ENCODE measurements around the gene PLA2G2C.

PLA2G2C gene

DNA sequence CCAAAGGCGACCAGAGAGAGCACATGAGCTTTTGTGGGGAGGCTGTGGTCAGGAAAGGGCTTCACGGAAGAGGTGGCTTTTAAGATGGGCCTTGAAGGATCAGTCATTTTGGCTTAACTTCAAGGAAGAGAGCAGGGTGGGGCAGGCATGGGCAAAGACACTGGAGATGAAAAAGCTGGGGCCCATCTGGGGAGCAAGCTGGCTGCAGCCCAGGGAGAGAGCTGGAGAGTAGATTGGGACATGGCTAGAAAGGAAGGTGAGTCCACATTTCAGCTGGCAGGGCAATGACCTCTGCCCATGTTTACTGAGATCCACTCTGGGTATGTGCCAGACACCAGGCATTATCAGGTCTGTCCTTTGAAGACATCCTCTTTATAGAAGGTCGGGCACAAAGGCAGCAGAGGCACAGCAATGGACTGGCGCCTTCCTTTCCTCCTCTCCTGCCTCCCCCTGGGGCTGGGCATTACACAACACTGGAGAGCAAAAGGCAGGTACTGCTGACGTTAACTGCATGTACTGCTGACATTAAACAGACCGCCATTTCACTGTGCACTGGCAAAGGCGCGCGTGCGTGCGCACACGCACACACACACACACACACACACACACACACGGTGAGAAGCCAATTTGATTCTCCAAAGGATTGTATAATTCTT, 2.6 kb downstream of the PLA2G2C start:
- no peak for DNase-seq (ENCODE audit: low spot score)

DNA sequence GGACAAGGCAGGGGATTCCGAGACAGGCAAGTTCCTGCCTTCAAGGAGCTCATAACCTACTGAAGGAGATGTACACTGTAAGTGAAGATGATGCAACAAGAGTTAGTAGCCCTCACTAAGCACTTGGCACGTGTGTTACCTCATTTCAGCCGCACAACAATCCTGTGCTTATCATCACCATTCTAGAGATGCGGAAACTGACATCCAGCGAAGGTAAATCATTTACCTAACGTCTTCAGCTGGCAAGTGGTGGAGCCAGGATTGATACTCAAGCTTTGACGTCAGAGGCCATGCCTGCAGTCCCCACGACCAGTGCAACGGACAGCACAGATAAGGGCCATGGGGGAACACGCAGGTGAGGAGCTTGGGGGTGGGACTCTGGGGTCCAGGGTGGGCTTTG, 3.3 kb downstream of the PLA2G2C start:
- DNase-seq (ENCODE audit: low spot score): no peak

DNA sequence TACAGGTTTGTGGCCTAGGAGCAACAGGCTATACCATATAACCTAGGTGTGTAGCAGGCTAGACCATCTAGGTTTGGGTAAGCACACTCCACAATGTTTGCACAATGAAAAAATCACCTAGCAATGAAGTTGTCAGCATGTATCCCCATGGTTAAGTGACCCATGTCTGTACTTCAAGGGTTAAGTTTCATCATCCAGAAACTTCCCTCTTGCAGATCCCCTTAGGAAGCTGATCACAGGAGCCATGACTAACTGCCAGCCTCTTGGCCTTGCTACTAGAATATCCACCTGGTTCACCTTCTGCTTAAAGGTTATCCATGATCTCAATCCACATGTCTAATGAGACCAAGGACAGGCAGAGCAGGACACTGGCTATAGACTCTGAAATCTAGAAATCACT, 3.9 kb downstream of the PLA2G2C start:
- DNase-seq (ENCODE audit: low spot score): no peak

GRCh38 chr1:20180844-20181207, 5.5 kb downstream of the PLA2G2C start:
- no peak for DNase-seq (ENCODE audit: low spot score)

GRCh38 chr1:20180129-20180843, 6.0 kb downstream of the PLA2G2C start:
- no peak for DNase-seq (ENCODE audit: low spot score)

DNA sequence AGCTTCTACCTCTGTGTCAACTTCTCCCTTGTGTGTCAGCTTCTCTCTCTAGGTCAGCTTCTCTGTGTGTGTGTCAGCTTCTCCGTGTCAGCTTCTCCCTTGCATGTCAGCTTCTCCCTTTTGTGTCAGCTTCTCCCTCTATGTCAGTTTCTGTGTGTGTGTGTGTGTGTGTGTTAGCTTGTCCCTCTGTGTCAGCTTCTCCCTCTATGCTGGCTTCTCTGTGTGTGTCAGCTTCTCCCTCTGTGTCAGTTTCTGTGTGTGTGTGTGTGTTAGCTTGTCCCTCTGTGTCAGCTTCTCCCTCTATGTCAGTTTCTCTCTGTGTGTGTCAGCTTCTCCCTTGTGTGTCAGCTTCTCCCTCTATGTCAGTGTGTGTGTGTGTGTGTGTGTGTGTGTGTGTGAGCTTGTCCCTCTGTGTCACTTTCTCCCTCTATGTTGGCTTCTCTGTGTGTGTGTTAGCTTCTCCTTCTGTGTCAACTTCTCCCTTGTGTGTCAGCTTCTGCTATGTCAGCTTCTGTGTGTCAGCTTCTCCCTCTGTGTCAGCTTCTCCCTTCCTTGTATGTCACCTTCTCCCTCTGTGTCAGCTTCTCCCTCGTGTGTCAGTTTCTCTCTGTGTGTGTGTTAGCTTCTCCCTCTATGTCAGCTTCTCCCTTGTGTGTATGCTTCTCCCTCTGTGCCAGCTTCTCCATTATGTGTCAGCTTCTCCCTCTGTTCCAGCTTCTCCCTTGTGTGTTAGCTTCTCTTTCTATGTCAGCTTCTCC, 6.8 kb downstream of the PLA2G2C start:
- no peak for DNase-seq (ENCODE audit: low spot score)

GRCh38 chr1:20178634-20179370, 7.5 kb downstream of the PLA2G2C start:
- DNase-seq (ENCODE audit: low spot score): no peak

DNA sequence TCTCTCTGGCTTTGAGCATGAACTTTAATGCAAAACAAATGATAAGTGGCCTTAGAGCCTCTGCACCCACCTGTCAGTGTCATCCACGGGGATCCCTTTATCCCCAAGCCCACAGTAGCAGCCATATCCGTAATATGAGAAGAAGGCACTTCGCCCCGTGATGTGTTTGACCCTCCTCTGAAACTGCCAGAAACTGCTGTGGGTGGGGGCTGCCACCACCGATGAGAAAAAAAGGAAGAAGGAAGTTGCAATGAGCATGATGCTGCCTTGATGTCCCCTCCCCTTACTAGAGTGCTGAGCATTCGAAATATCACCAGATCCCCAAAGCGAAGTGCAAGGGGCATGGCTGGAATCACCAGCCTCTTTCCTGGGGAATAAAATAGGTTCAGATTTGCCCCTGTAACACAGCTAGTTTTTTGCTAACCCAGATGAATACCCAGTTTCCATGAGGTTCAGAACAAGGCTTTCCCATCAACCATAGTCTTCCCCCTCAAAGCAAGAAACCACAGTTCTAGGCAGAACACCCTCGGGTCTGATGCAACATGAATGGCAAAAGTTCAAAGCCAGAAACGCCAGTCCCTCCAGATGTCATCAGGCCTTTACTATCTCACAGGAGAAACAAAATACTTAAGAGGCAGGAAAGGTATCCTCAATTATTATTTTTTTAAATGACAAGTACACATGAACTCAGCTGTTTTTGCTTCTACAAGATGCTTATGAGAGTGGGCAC, 11.2 kb downstream of the PLA2G2C start:
- no peak for DNase-seq (ENCODE audit: low spot score)

- DNase-seq (ENCODE audit: low spot score): no peak
Measured at GRCh38 chr1:20172033-20172590, 14.2 kb downstream of the PLA2G2C start.

DNA sequence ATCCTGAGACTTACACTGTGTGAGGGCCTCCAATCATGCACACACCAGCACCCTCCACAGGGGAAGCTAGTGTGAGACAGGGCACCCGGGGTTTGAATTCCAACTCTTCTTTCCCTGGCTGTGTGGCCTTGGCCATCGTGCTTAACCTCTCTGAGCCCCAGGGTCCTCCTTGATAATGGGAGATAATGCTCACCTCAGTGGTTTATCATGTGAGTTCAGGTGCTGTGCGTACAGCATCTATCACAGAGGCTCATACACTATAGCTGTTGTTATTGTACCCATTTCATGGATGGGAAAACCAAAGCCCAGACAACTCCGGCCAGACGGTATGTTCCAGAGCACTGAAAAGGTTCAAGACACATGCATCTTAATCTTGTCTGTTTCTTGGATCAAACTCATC, 16.4 kb downstream of the PLA2G2C start:
- DNase-seq (ENCODE audit: low spot score): no peak

GRCh38 chr1:20168564-20169491, 17.5 kb downstream of the PLA2G2C start:
- DNase-seq (ENCODE audit: low spot score): no peak

DNA sequence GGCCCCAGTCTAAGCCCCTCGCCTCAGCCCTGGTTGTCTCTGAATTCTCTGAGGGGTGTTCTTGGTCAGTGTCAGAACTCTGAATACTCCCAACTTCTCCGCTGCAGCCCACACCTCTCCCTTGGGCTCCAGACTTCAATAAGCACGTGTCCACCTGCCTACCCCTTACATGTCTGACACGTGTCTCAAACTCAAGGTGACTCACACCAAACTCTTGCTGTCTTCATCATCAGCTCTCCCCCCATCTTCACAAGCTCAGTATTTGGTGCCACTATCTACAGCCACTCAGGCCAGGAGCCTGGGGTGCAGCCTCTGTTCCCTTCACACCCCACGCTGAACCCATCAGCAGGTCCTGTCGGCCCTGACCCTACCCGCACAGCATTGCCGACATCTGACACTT, 19.2 kb downstream of the PLA2G2C start:
- DNase-seq (ENCODE audit: low spot score): no peak

GRCh38 chr1:20166051-20166450, 20.3 kb downstream of the PLA2G2C start:
- DNase-seq (ENCODE audit: low spot score): no peak

GRCh38 chr1:20165522-20165951, 20.8 kb downstream of the PLA2G2C start:
- no peak for DNase-seq (ENCODE audit: low spot score)

DNA sequence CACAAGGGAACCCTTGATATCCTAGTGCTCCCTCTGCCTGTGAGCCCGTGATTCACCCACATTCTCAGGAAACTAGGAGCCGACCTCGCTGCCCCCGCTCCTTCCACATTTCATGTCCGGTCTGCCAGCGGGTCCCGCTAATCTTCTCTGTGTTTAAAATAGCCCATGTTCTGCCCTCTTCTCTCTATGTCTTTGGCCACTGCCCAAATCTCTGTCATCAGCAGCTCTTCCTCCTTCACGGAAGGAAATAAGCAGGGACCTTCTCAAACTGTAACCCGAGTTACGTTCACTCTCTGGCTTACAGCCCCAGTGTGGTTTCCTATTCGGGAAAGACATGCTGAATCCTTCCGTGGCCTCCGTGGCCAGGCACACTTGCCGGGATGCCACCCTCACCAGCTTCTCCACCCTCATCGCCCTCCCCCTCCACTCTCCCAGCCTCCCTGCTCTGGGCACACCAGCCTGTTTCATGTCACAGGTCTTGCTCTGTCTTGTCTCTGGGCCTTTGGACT, 21.6 kb downstream of the PLA2G2C start:
- DNase-seq (ENCODE audit: low spot score): no peak

- DNase-seq (ENCODE audit: low spot score): no peak
Measured at GRCh38 chr1:20160034-20160433, 26.3 kb downstream of the PLA2G2C start.

DNA sequence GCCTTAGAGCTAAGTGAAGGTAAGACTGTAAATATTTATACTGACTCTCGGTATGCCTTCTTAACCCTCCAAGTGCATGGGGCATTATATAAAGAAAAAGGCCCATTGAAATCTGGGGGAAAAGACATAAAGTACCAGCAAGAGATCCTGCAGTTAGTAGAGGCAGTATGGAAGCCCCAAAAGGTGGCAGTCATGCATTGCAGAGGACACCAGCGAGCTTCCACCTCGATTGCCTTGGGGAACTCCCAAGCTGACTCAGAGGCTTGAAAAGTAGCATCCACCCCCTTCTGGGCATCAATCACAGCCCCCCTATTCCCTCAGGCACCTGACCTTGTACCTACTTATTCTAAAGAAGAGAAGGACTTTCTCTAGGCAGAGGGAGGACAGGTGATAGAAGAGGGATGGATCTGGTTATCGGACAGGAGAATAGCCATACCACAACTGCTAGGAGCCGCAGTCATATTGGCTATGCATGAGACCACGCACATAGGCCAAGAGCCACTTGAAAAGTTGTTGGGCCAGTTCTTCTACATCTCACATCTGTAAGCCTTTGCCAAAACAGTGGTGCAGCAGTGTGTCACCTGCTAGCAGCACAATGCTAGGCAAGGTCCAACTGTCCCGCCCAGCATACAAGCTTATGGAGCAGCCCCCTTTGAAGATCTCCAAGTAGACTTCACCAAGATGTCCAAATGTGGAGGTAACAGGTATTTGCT, 27.8 kb downstream of the PLA2G2C start:
- DNase-seq (ENCODE audit: low spot score): no peak

DNA sequence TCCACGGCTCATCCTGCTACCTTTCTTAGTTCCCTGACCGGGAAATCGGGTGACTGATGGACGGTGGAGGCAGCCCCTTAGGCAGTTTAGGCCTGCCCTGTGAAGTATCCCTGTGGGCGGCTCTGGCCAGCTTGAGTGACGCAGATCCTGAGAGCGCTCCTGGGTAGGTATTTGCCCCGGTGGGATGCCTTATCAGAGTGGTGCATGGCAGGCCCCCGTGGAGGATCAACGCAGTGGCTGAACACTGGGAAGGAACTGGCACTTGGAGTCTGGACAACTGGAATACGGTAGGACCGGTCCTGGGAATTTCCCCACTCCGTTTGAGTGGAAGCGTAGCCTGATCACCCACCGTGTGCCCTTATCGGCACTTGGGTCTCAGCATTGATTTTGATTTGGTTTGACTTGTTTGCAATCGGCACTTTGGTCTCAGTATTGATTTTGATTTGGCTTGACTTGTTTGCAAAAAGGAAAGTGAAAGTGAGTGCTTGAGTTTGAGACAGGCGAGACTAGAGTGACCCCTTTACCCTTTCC, 32.0 kb downstream of the PLA2G2C start:
- no peak for DNase-seq (ENCODE audit: low spot score)

DNA sequence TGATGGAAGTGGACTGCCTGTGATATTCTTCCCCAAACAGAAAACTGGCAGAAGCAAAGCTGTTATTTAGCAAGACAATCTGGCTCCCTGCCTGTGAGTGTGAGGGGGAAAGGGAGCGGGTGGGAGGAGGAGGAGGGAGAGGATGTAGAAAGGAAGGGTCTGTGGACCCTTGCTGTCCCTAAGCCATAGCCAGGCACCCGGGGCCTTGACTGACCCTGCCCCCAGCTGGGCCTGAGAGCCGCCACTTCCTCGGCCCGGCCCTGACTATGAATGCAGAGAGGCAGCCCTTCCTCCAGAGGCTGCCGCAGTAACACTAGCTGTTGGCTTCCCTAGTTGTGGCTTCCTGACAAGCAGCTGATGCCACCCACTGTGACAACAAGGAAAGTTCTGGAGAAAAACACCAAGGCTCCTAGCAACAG, 33.3 kb downstream of the PLA2G2C start:
- no peak for DNase-seq (ENCODE audit: low spot score)

Data from ecto neural progenitor cell (in vitro differentiated cells).